ENCODE measurements around the gene CBX6. TPM values are rescaled to one million over a fixed set of nuclear protein-coding genes. Genes with fewer than 3 reads are reported as not detected.
A peak's percentile ranks its signal among the peaks of the same experiment; 100 is the strongest.

The CBX6 gene
- polyA plus RNA-seq, 2 of the 4 experiments (the other 2 are of a cell fraction): 9.8 to 24.0 TPM

- DNase-seq (ENCODE audit: low read depth in 1 of 2, low spot score in 1 of 2) (no peak), FAIRE-seq (no peak), ATAC-seq (no peak)
- ChIA-PET CTCF (interaction anchor here (0.9 to 9.2 kb wide), 4 partner anchors 9 to 128 kb away, joined by 3 to 112 read pairs (median 8); no protein-coding TSS in a partner anchor), POLR2A (no interaction called here)
- TF ChIP-seq TFCP2L1 (CRISPR knock-in tag; IDR thresholded peaks at IDR 0.05) (no peak), EHF (CRISPR knock-in tag; IDR thresholded peaks at IDR 0.05) (no peak), KDM5A (IDR thresholded peaks at IDR 0.05) (no peak), EP300 (IDR thresholded peaks at IDR 0.05) (no peak), SREBF2 (IDR thresholded peaks at IDR 0.05) (no peak), NFE2L2 (conservative IDR thresholded peaks at IDR 0.05; ENCODE audit: low read length) (no peak), RAD21 (conservative IDR thresholded peaks at IDR 0.05 in 1 of 2, IDR thresholded peaks at IDR 0.05 in 1 of 2) (no peak), NR3C1 (IDR thresholded peaks at IDR 0.05) (no peak), MAFK (IDR thresholded peaks at IDR 0.05; ENCODE audit: partially characterized antibody) (no peak), REST (IDR thresholded peaks at IDR 0.05) (no peak), SMC3 (IDR thresholded peaks at IDR 0.05) (no peak)
- TF ChIP-seq, protein P1, sequence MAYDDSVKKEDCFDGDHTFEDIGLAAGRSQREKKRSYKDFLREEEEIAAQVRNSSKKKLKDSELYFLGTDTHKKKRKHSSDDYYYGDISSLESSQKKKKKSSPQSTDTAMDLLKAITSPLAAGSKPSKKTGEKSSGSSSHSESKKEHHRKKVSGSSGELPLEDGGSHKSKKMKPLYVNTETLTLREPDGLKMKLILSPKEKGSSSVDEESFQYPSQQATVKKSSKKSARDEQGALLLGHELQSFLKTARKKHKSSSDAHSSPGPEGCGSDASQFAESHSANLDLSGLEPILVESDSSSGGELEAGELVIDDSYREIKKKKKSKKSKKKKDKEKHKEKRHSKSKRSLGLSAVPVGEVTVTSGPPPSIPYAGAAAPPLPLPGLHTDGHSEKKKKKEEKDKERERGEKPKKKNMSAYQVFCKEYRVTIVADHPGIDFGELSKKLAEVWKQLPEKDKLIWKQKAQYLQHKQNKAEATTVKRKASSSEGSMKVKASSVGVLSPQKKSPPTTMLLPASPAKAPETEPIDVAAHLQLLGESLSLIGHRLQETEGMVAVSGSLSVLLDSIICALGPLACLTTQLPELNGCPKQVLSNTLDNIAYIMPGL (CRISPR knock-in tag; IDR thresholded peaks at IDR 0.05; ENCODE audit: borderline replicate concordance): no peak
- TF ChIP-seq, protein P2, sequence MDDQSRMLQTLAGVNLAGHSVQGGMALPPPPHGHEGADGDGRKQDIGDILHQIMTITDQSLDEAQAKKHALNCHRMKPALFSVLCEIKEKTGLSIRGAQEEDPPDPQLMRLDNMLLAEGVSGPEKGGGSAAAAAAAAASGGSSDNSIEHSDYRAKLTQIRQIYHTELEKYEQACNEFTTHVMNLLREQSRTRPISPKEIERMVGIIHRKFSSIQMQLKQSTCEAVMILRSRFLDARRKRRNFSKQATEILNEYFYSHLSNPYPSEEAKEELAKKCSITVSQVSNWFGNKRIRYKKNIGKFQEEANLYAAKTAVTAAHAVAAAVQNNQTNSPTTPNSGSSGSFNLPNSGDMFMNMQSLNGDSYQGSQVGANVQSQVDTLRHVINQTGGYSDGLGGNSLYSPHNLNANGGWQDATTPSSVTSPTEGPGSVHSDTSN (IDR thresholded peaks at IDR 0.05): no peak
- WGBS (ENCODE audit: missing lambda C conversion rate): 87% methylated on average over 12 of the region's 13 CpGs
- Histone ChIP-seq H3K4me3 (no peak overlapping the region), H3K4me2 (no peak overlapping the region), H3K9me3 (no peaks in the 10 kb centered on the region), H3K4me1 (peaks cover 17% of the 10 kb centered on the region), H3K27ac (no peak overlapping the region)
Measured at GRCh38 chr22:38874529-38875222, 2.7 kb upstream of the CBX6 start.

DNA sequence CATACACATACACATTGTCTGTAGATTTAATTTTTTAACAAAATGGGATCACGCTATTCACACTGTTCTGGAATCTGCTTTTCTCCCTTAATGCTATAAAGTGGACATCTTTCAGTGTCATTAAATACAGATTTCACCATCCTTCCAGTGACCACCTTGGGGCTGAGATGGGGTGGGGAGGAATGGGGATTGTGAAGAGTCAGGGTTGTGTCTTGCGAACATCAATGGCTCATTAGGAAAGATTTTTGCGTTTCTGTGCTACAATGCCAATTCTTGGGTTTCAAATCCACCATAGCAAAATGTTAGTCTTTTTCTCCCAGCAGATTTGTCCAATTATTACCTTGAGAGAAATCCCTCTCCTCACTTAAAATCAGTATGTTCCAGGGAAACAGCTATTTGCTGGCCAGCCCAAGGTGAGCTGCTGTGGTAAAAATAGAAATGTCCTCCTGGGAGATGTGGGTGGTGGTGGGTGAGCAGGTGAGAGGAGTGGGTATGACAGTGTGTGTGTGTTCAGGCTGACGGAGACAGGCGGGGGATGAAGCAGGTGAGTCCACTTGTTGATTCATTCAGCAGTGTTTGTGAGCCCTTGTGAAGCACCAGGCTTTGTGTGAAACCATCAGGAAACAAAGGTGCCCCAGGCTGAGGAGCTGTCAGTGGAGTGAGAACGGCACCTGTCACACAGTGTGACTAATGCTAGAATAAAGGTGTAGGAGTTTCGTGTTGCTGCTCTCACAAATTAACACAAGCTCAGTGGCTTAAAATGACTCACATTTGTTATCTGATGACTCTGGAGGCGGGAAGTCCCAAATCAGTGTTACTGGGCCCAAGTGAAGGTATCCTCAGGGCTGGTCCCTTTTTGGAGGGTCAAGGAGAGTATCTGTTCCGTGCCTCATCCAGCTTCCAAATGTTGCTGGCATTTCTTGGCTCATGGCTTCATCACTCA is 1.7 kb upstream of the CBX6 start:
- peak overlapping the region; percentile 99 to 100 for H3K27ac ChIP-seq
- TF ChIP-seq RCOR1 (IDR thresholded peaks at IDR 0.05; ENCODE audit: low read depth, low read length) (no peak), HDAC2 (IDR thresholded peaks at IDR 0.05) (no peak), TFCP2L1 (CRISPR knock-in tag; IDR thresholded peaks at IDR 0.05) (no peak), RFX5 (IDR thresholded peaks at IDR 0.05) (no peak), EHMT2 (IDR thresholded peaks at IDR 0.05; ENCODE audit: low read depth) (no peak), KDM5A (IDR thresholded peaks at IDR 0.05) (no peak), MYC (IDR thresholded peaks at IDR 0.05; ENCODE audit: borderline replicate concordance, low read length) (no peak), NR3C1 (IDR thresholded peaks at IDR 0.05) (no peak), HOXB5 (CRISPR knock-in tag; IDR thresholded peaks at IDR 0.05) (no peak), RARB (CRISPR knock-in tag; IDR thresholded peaks at IDR 0.05) (no peak), HEYL (CRISPR knock-in tag; IDR thresholded peaks at IDR 0.05) (no peak), JUNB (IDR thresholded peaks at IDR 0.05) (no peak), HOXA7 (CRISPR knock-in tag; IDR thresholded peaks at IDR 0.05) (no peak), ESRRA (IDR thresholded peaks at IDR 0.05; ENCODE audit: borderline replicate concordance, low read length) (no peak), ZC3H11A (IDR thresholded peaks at IDR 0.05) (no peak), HOXB13 (CRISPR knock-in tag; IDR thresholded peaks at IDR 0.05; ENCODE audit: low read depth) (no peak), MAFK (IDR thresholded peaks at IDR 0.05; ENCODE audit: partially characterized antibody) (no peak), ZFP36 (IDR thresholded peaks at IDR 0.05; ENCODE audit: borderline replicate concordance, partially characterized antibody) (no peak), PHF8 (IDR thresholded peaks at IDR 0.05; ENCODE audit: borderline replicate concordance, low read depth) (no peak), E2F6 (IDR thresholded peaks at IDR 0.05; ENCODE audit: borderline replicate concordance, low read depth) (no peak)
- ATAC-seq (no peak), FAIRE-seq (no peak), DNase-seq (ENCODE audit: low read depth in 1 of 2, low spot score in 1 of 2) (no peak)
- ChIA-PET CTCF (interaction anchor here (0.9 to 9.2 kb wide), 6 partner anchors 8 to 129 kb away, joined by 3 to 112 read pairs (median 4); no protein-coding TSS in a partner anchor), POLR2A (interaction anchor here (2.0 kb wide), 1 partner anchor 51 kb away, joined by 17 read pairs; no protein-coding TSS in a partner anchor)
- H3K4me1 ChIP-seq: peaks cover 23% of the 10 kb centered on the region
- H3K4me2 ChIP-seq: peak overlapping the region; percentile 91
- WGBS (ENCODE audit: missing lambda C conversion rate): 87% methylated on average over 9 of the region's 9 CpGs
- H3K9me3 ChIP-seq: no peaks in the 10 kb centered on the region
- H3K4me3 ChIP-seq: peak overlapping the region; percentile 88

Measured in A549 (cell line).